Measurements from ENCODE around the gene CORO7. TPM values are rescaled to one million over a fixed set of nuclear protein-coding genes. Genes with fewer than 3 reads are reported as not detected.

The CORO7 gene
- total and polyA plus RNA-seq, 9 of the 15 experiments (the other 6 are each of a cell fraction or from before 2014, with no cell fraction given): 0.45 to 77.2 (median 18.7) TPM

GRCh38 chr16:4339455-4339854 lies 76.9 kb downstream of the CORO7 start:
- H3K4me3 ChIP-seq: no peak overlapping the region
- peaks cover 33% of the 10 kb centered on the region for H3K79me2 ChIP-seq (ENCODE audit: control insufficient read depth, insufficient read depth, low read length)
- in situ Hi-C loops (cut with MboI): no loop called here
- intact Hi-C loops (cut with micrococcal nuclease): no loop called here
- POLR2A ChIA-PET: interaction anchor here (1.2 kb wide), 1 partner anchor 11 kb away, joined by 4 read pairs; no protein-coding TSS in a partner anchor
- no peaks in the 10 kb centered on the region for H3K9me1 ChIP-seq (ENCODE audit: control insufficient read depth, insufficient read depth, low read length)
- FAIRE-seq: no peak
- TF ChIP-seq ZNF217 (CRISPR knock-in tag; IDR thresholded peaks at IDR 0.05) (no peak), POLR2AphosphoS2 (IDR thresholded peaks at IDR 0.05; ENCODE audit: low read length) (peak; percentile 43; the same call in 1 of the 2 replicates)
- H4K20me1 ChIP-seq (replicated peaks; ENCODE audit: control insufficient read depth, insufficient read depth, low read length): peaks cover 2% of the 10 kb centered on the region; the same call in 1 of the 2 replicates
- H3K9me3 ChIP-seq (replicated peaks; ENCODE audit: control insufficient read depth, insufficient read depth, low read depth, low read length): no peaks in the 10 kb centered on the region
- H3K9ac ChIP-seq (ENCODE audit: insufficient read depth in 1 of 2, low read depth in 2 of 2, low read length in 2 of 2): peak overlapping the region in 1 of 2 experiments; percentile 71; a peak in 2 of 4 replicates
- 89% methylated on average over 10 of the region's 10 CpGs for WGBS (ENCODE audit: insufficient coverage, low coverage, missing lambda C conversion rate)
- no peak overlapping the region for H2AFZ ChIP-seq (ENCODE audit: low read depth, low read length)
- DNase-seq (ENCODE audit: extremely low read depth in 1 of 4, low spot score in 3 of 4): no peak
- peaks cover 0 to 59% of the 10 kb centered on the region in 2 experiments; a peak in 2 of 5 replicates for H3K4me1 ChIP-seq (replicated peaks in 1 of 2; ENCODE audit: control insufficient read depth in 2 of 2, insufficient read depth in 2 of 2, low read length in 2 of 2)
- CTCF ChIA-PET (ENCODE audit: low intra/inter-chr PET ratio): no interaction called here
- H3K27me3 ChIP-seq (ENCODE audit: control insufficient read depth in 2 of 2, insufficient read depth in 2 of 2, low read length in 2 of 2): no peaks in the 10 kb centered on the region
- peaks cover 73% of the 10 kb centered on the region; the same call in 2 of the 3 replicates for H3K36me3 ChIP-seq (ENCODE audit: control insufficient read depth, insufficient read depth, low read length)
- no peak for ATAC-seq
- no TSS peak for BruUV-seq (replicated peaks)
- H3K27ac ChIP-seq (ENCODE audit: extremely low read depth, low read depth, low read length): no peak overlapping the region
- H3K4me2 ChIP-seq (ENCODE audit: insufficient read depth, low read length): no peak overlapping the region

GRCh38 chr16:4338712-4339299 lies 77.6 kb downstream of the CORO7 start:
- no peaks in the 10 kb centered on the region for H3K9me1 ChIP-seq (ENCODE audit: control insufficient read depth, insufficient read depth, low read length)
- H3K27ac ChIP-seq (ENCODE audit: extremely low read depth, low read depth, low read length): no peak overlapping the region
- H3K36me3 ChIP-seq (ENCODE audit: control insufficient read depth, insufficient read depth, low read length): peaks cover 72% of the 10 kb centered on the region; the same call in 2 of the 3 replicates
- H3K27me3 ChIP-seq (ENCODE audit: control insufficient read depth in 2 of 2, insufficient read depth in 2 of 2, low read length in 2 of 2): no peaks in the 10 kb centered on the region
- peaks cover 27% of the 10 kb centered on the region for H3K79me2 ChIP-seq (ENCODE audit: control insufficient read depth, insufficient read depth, low read length)
- no peak overlapping the region for H3K4me3 ChIP-seq
- H3K4me2 ChIP-seq (ENCODE audit: insufficient read depth, low read length): no peak overlapping the region
- CTCF ChIA-PET (ENCODE audit: low intra/inter-chr PET ratio): no interaction called here
- POLR2A ChIA-PET: interaction anchor here (0.6 to 1.2 kb wide), 2 partner anchors 11 to 1307 kb away, joined by 3 to 4 read pairs; no protein-coding TSS in a partner anchor
- 92% methylated on average over 5 of the region's 10 CpGs for WGBS (ENCODE audit: insufficient coverage, low coverage, missing lambda C conversion rate)
- peak overlapping the region in 1 of 2 experiments; percentile 43; a peak in 1 of 4 replicates for H3K9ac ChIP-seq (ENCODE audit: insufficient read depth in 1 of 2, low read depth in 2 of 2, low read length in 2 of 2)
- in situ Hi-C loops (cut with MboI) (no loop called here), intact Hi-C loops (cut with micrococcal nuclease) (no loop called here)
- peak; percentile 34 for ATAC-seq
- H2AFZ ChIP-seq (ENCODE audit: low read depth, low read length): no peak overlapping the region
- no peak for DNase-seq (ENCODE audit: extremely low read depth in 1 of 4, low spot score in 3 of 4)
- FAIRE-seq: no peak
- H3K4me1 ChIP-seq (replicated peaks in 1 of 2; ENCODE audit: control insufficient read depth in 2 of 2, insufficient read depth in 2 of 2, low read length in 2 of 2): peaks cover 0 to 59% of the 10 kb centered on the region in 2 experiments; a peak in 2 of 5 replicates
- BruUV-seq (replicated peaks): no TSS peak
- H4K20me1 ChIP-seq (replicated peaks; ENCODE audit: control insufficient read depth, insufficient read depth, low read length): peaks cover 2% of the 10 kb centered on the region; the same call in 1 of the 2 replicates
- H3K9me3 ChIP-seq (replicated peaks; ENCODE audit: control insufficient read depth, insufficient read depth, low read depth, low read length): no peaks in the 10 kb centered on the region
- TF ChIP-seq TSHZ1 (CRISPR knock-in tag; IDR thresholded peaks at IDR 0.05): no peak
- TF ChIP-seq RBM34 (IDR thresholded peaks at IDR 0.05; ENCODE audit: borderline replicate concordance, insufficient read depth, low read length): no peak
- no peak for TF ChIP-seq ESRRA (IDR thresholded peaks at IDR 0.05; ENCODE audit: borderline replicate concordance, low read depth)
- TF ChIP-seq PYGO2 (tag; IDR thresholded peaks at IDR 0.05): no peak
- no peak for TF ChIP-seq PTTG1 (tag; IDR thresholded peaks at IDR 0.05; ENCODE audit: low read depth)
- no peak for TF ChIP-seq ZBTB12 (CRISPR knock-in tag; IDR thresholded peaks at IDR 0.05)
- TF ChIP-seq ELF4 (CRISPR knock-in tag; IDR thresholded peaks at IDR 0.05): no peak
- no peak for TF ChIP-seq TAF15 (IDR thresholded peaks at IDR 0.05; ENCODE audit: low read depth, low read length)

All from K562 (cell line).